Caco-2 (cell line): ENCODE measurements around the gene HOXB4. TPM values are rescaled to one million over a fixed set of nuclear protein-coding genes. Genes with fewer than 3 reads are reported as not detected.

Source experiments
- BruUV-seq: library from RNA; stranded (reverse); fragments of 400-500 nt; replicated peaks from 2 replicates; lab custom pipeline; 2021; lab: Mats Ljungman, UMichigan
- CTCF ChIA-PET: fragments of 300-600 bp; sonication (Branson Sonifier 250); formaldehyde crosslinking; loops from one replicate; lab custom pipeline; 2022; ENCODE audit warnings: antibody characterized with exemption; lab: Charles Lee
- POLR2A ChIA-PET: fragments of 300-600 bp; sonication (Branson Sonifier 250); formaldehyde crosslinking; loops from one replicate; lab custom pipeline; 2022; ENCODE audit warnings: antibody characterized with exemption; lab: Charles Lee
- DNase-seq, 2 experiments: peaks; one replicate each; pipeline versions ENCODE4 v3.0.0 to v3.0.0-alpha.2; 2020 to 2022
- H3K27me3 ChIP-seq: replicated peaks from 2 replicates; pipeline ENCODE4 v1.6.0; 2011; ENCODE audit warnings: low read length; ENCODE audit not compliant: control insufficient read depth, insufficient read depth
- H3K36me3 ChIP-seq: 2 replicates; pipeline ENCODE4 v1.5.1; 2011; ENCODE audit warnings: low read length; ENCODE audit not compliant: control insufficient read depth, insufficient read depth
- H3K4me1 ChIP-seq: fragments of 250-450 bp; sonication (Bioruptor Pico); 2 replicates; pipeline ENCODE4 v1.5.1; 2020; ENCODE audit warnings: mild to moderate bottlenecking
- H3K4me3 ChIP-seq: 2 replicates; pipeline ENCODE4 v1.5.1; 2011; ENCODE audit warnings: low read depth, mild to moderate bottlenecking, control low read depth, low read length
- H3K9me3 ChIP-seq: fragments of 250-450 bp; sonication (Bioruptor Pico); 2 replicates; pipeline ENCODE4 v1.5.1; 2020; ENCODE audit warnings: mild to moderate bottlenecking, moderate library complexity
- H3K27ac Mint-ChIP-seq: one replicate; pipeline ENCODE4 v1.8.0; 2022; ENCODE audit warnings: mixed read lengths; ENCODE audit not compliant: unreplicated experiment
- H3K27me3 Mint-ChIP-seq: one replicate; pipeline ENCODE4 v1.8.0; 2022; ENCODE audit warnings: mixed read lengths; ENCODE audit not compliant: insufficient read depth, unreplicated experiment
- H3K36me3 Mint-ChIP-seq: one replicate; pipeline ENCODE4 v1.8.0; 2022; ENCODE audit warnings: mild to moderate bottlenecking, mixed read lengths; ENCODE audit not compliant: insufficient read depth, unreplicated experiment
- H3K4me1 Mint-ChIP-seq: one replicate; pipeline ENCODE4 v1.8.0; 2022; ENCODE audit warnings: low read depth, mixed read lengths; ENCODE audit not compliant: unreplicated experiment
- H3K4me3 Mint-ChIP-seq: one replicate; pipeline ENCODE4 v1.8.0; 2022; ENCODE audit warnings: mild to moderate bottlenecking, moderate library complexity, mixed read lengths; ENCODE audit not compliant: unreplicated experiment
- H3K9me3 Mint-ChIP-seq: one replicate; pipeline ENCODE4 v1.8.0; 2022; ENCODE audit warnings: mixed read lengths; ENCODE audit not compliant: unreplicated experiment
- intact Hi-C: fragments of 100-400 bp; cut with micrococcal nuclease; formaldehyde crosslinking; loops from one replicate; pipeline ENCODE4 v1.10.0; 2022; ENCODE audit not compliant: unreplicated experiment
- total RNA-seq: library from RNA; stranded (reverse); gene quantifications from 2 replicates; pipeline ENCODE4 v1.2.3, GENCODE V29; 2022
- TF ChIP-seq, protein P1 (sequence below), 2 experiments: fragments of 200-600 bp in 1 of 2; IDR thresholded peaks; 1 replicate in 1 of 2; 2 replicates in 1 of 2; pipeline versions ENCODE4 v1.5.1 to v1.8.0; 2011 to 2022; ENCODE audit warnings: antibody characterized with exemption in 1 of 2, control low read depth in 1 of 2, inconsistent platforms in 1 of 2, low read depth in 1 of 2, low read length in 1 of 2, mild to moderate bottlenecking in 1 of 2, moderate library complexity in 1 of 2; ENCODE audit not compliant: insufficient read depth in 1 of 2, severe bottlenecking in 1 of 2, unreplicated experiment in 1 of 2

HOXB4 gene
- total RNA-seq, 1 experiment from 2014 or later, result 3.4 TPM

DNA sequence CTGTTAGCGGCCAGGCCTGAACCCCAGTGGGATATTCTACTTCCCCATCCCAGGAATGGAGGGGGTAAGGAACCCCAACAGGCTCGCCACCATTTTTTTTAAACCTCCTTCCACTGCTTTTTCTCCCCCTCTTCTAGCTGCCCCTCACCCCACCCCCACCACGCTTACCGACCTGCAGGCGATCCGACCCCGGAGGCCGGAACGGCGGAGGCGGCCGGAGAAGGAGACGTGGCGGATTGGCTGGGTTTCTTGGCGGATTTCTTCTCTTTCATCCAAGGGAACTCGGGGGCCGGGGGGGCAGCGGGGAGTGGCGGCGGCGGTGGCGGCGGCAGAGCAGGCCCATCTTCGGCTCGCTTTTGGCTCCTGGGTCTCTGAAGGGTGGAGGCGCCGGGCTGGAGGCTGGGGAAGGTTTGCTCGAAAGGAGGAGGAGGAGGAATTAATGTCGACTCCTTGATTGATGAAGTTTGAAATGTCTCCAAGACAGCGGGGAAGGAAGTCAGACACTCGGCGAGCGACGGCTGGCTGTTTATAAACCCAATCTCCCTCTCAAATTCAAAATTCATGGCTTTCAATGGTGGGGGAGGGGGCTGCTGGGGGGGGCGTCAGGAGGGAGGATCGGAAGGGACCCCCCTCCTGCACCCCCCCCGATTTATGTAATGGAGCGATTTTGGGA lies 33.7 kb downstream of the HOXB4 start:
- DNase-seq, result no peak
- ChIA-PET CTCF (interaction anchor here (0.6 to 0.9 kb wide), 2 partner anchors 39 to 278 kb away, joined by 3 to 7 read pairs; no protein-coding TSS in a partner anchor), POLR2A (no interaction called here)
- no peaks in the 10 kb centered on the region for H3K27me3 ChIP-seq
- H3K27me3 Mint-ChIP-seq, result peaks cover 8% of the 10 kb centered on the region
- H3K9me3 Mint-ChIP-seq, result no peaks in the 10 kb centered on the region
- H3K4me3 Mint-ChIP-seq, result peak overlapping the region; percentile 78
- intact Hi-C loops, result no loop called here
- no peaks in the 10 kb centered on the region for H3K36me3 ChIP-seq
- peak overlapping the region; percentile 31 for H3K27ac Mint-ChIP-seq
- no peak overlapping the region for H3K4me3 ChIP-seq
- H3K4me1 Mint-ChIP-seq, result peaks cover 11% of the 10 kb centered on the region
- no peaks in the 10 kb centered on the region for H3K36me3 Mint-ChIP-seq
- H3K4me1 ChIP-seq, result peaks cover 10% of the 10 kb centered on the region; the same call in 1 of the 2 replicates
- BruUV-seq, result no TSS peak
- TF ChIP-seq, protein P1, sequence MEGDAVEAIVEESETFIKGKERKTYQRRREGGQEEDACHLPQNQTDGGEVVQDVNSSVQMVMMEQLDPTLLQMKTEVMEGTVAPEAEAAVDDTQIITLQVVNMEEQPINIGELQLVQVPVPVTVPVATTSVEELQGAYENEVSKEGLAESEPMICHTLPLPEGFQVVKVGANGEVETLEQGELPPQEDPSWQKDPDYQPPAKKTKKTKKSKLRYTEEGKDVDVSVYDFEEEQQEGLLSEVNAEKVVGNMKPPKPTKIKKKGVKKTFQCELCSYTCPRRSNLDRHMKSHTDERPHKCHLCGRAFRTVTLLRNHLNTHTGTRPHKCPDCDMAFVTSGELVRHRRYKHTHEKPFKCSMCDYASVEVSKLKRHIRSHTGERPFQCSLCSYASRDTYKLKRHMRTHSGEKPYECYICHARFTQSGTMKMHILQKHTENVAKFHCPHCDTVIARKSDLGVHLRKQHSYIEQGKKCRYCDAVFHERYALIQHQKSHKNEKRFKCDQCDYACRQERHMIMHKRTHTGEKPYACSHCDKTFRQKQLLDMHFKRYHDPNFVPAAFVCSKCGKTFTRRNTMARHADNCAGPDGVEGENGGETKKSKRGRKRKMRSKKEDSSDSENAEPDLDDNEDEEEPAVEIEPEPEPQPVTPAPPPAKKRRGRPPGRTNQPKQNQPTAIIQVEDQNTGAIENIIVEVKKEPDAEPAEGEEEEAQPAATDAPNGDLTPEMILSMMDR (IDR thresholded peaks at IDR 0.05; ENCODE audit: insufficient read depth in 1 of 2, low read depth in 1 of 2, low read length in 1 of 2, severe bottlenecking in 1 of 2, unreplicated experiment in 1 of 2), result no peak
- H3K9me3 ChIP-seq, result no peaks in the 10 kb centered on the region

DNA sequence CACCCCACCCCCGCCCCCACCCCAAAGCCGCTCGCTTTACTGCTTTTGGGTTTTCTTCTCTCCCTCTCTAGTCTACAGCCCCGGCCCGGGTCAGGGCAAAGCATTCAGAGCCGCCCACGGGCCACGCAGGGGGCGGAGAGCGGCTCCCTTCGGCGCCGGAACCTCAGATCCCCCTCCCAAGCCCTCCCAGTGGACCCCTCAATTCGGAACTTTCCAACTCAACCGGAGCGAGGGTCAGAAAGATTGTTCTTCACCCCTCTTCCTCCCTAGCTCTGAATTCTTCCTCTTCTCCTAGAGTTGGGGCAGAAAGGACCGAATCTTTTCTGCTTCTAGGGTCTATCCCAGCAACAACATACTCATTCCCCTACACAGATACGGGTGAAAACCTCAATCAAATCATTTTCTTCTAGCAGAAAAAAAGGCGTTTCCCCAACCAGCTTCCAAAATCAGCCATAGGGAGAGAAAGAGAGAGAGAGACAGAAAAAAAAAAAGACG lies 34.2 kb downstream of the HOXB4 start:
- BruUV-seq, result no TSS peak
- H3K27ac Mint-ChIP-seq, result peak overlapping the region; percentile 31

More for the DNA sequence above, 34.2 kb downstream of the HOXB4 start:
- intact Hi-C loops, result loop anchor here (1.0 to 2.0 kb wide), 3 partner anchors 21 to 51 kb away; no protein-coding TSS in a partner anchor
- Mint-ChIP-seq H3K27me3 (peaks cover 8% of the 10 kb centered on the region), H3K4me1 (peaks cover 11% of the 10 kb centered on the region), H3K9me3 (no peaks in the 10 kb centered on the region), H3K4me3 (peak overlapping the region; percentile 78), H3K36me3 (no peaks in the 10 kb centered on the region)
- Histone ChIP-seq H3K36me3 (no peaks in the 10 kb centered on the region), H3K4me1 (peaks cover 10% of the 10 kb centered on the region; the same call in 1 of the 2 replicates), H3K27me3 (no peaks in the 10 kb centered on the region), H3K9me3 (no peaks in the 10 kb centered on the region), H3K4me3 (peak overlapping the region; percentile 55)
- POLR2A ChIA-PET, result no interaction called here
- TF ChIP-seq, protein P1 (IDR thresholded peaks at IDR 0.05; ENCODE audit: insufficient read depth in 1 of 2, low read depth in 1 of 2, low read length in 1 of 2, severe bottlenecking in 1 of 2, unreplicated experiment in 1 of 2), result no peak
- CTCF ChIA-PET, result interaction anchor here (0.6 to 0.9 kb wide), 2 partner anchors 39 to 277 kb away, joined by 3 to 7 read pairs; no protein-coding TSS in a partner anchor
- DNase-seq, result no peak
